Gastrocnemius medialis (tissue), 4 donors: ENCODE results near the gene SOCS7. TPM values are rescaled to one million over a fixed set of nuclear protein-coding genes. Genes with fewer than 3 reads are reported as not detected.

ENCODE experiments used
- ATAC-seq, 2 donors: fragments of 150-250 bp; one replicate each; pipeline ENCODE4 v1.9.1; 2016
- DNase-seq, 2 donors: peaks; one replicate each; pipeline ENCODE4 v3.0.0-alpha.2; 2019
- H3K27ac ChIP-seq, 4 donors: fragments of 200-600 bp; sonication (generic); 1 replicate in 1 of 4; 2 replicates in 3 of 4; pipeline ENCODE4 v1.5.1; 2016 to 2018; ENCODE audit warnings: mild to moderate bottlenecking in 2 of 4, moderate library complexity in 1 of 4
- H3K27me3 ChIP-seq, 3 donors: fragments of 200-600 bp; sonication (generic) in 2 of 3; 1 replicate in 1 of 3; 2 replicates in 2 of 3; pipeline versions ENCODE4 v1.5.1 to v1.6.0; 2016 to 2019; ENCODE audit warnings: mild to moderate bottlenecking in 1 of 3, moderate library complexity in 1 of 3
- H3K36me3 ChIP-seq, 2 donors: fragments of 200-600 bp; sonication (generic) in 1 of 2; one replicate each; pipeline ENCODE4 v1.5.1; 2017 to 2018
- H3K4me1 ChIP-seq, 2 donors: fragments of 200-600 bp; sonication (generic) in 1 of 2; one replicate each; pipeline ENCODE4 v1.5.1; 2016 to 2017; ENCODE audit warnings: mild to moderate bottlenecking in 2 of 2
- H3K4me3 ChIP-seq, 4 donors: fragments of 200-600 bp; sonication (generic) in 3 of 4; 1 replicate in 1 of 4; 2 replicates in 3 of 4; pipeline ENCODE4 v1.5.1; 2016 to 2019; ENCODE audit warnings: mild to moderate bottlenecking in 2 of 4
- H3K9me3 ChIP-seq, 3 donors: fragments of 200-600 bp; sonication (generic) in 2 of 3; 1 replicate in 1 of 3; 2 replicates in 2 of 3; pipeline ENCODE4 v1.5.1; 2016 to 2019
- CTCF ChIP-seq, 5 experiments: fragments of 450-650 bp in 3 of 5; fragments of 200-600 bp in 2 of 5; sonication (generic) in 2 of 5; IDR thresholded peaks in 4 of 5; conservative IDR thresholded peaks in 1 of 5; 1 replicate in 4 of 5; 2 replicates in 1 of 5; pipeline ENCODE4 v1.5.1; 2016 to 2019; ENCODE audit warnings: antibody characterized with exemption in 5 of 5, mild to moderate bottlenecking in 3 of 5, moderate library complexity in 3 of 5
- POLR2A ChIP-seq, 2 donors: fragments of 450-650 bp; IDR thresholded peaks; one replicate each; pipeline ENCODE4 v1.6.1; 2017; ENCODE audit warnings: antibody characterized with exemption in 2 of 2, mild to moderate bottlenecking in 2 of 2, moderate library complexity in 2 of 2
- in situ Hi-C, 4 donors: fragments of 200-750 bp; cut with MboI; loops; one replicate each; pipeline versions ENCODE4 v1.15.0 to v1.8.0; 2017; ENCODE audit warnings: low sequenced_read_pairs in 4 of 4
- intact Hi-C: fragments of 100-400 bp; cut with DNase I; formaldehyde crosslinking; loops from one replicate; pipeline ENCODE4 v1.15.1; 2023; ENCODE audit warnings: low total_unique reads
- total RNA-seq, 4 donors: library from RNA; depleted of rRNA; stranded (reverse); fragments of >200 nt; gene quantifications; one replicate each; pipeline versions ENCODE4 v1.1.0 to v1.2.3, GENCODE V29; 2016

SOCS7 gene
- total RNA-seq, 4 donors from 2014 or later = 16.3 to 19.9 (median 19.5) TPM

- ATAC-seq (no peak), DNase-seq (no peak)
- TF ChIP-seq CTCF (IDR thresholded peaks at IDR 0.05 in 4 of 5, conservative IDR thresholded peaks at IDR 0.05 in 1 of 5) (no peak), POLR2A (IDR thresholded peaks at IDR 0.05) (no peak)
- Histone ChIP-seq H3K36me3 (peaks cover 0 to 13% of the 10 kb centered on the region in 2 donors), H3K9me3 (no peaks in the 10 kb centered on the region), H3K27ac (no peak overlapping the region), H3K4me3 (no peak overlapping the region), H3K4me1 (peaks cover 38 to 41% of the 10 kb centered on the region in 2 donors), H3K27me3 (no peaks in the 10 kb centered on the region)
- in situ Hi-C loops = no loop called here
- intact Hi-C loops = no loop called here
Observed at GRCh38 chr17:38361694-38362465, 10.2 kb downstream of the SOCS7 start.

- in situ Hi-C loops = no loop called here
- Histone ChIP-seq H3K27ac (no peak overlapping the region), H3K9me3 (no peaks in the 10 kb centered on the region), H3K36me3 (peaks cover 0 to 24% of the 10 kb centered on the region in 2 donors), H3K4me3 (no peak overlapping the region), H3K4me1 (peaks cover 26 to 31% of the 10 kb centered on the region in 2 donors), H3K27me3 (no peaks in the 10 kb centered on the region)
- intact Hi-C loops = no loop called here
- DNase-seq = no peak
- TF ChIP-seq POLR2A (IDR thresholded peaks at IDR 0.05) (no peak), CTCF (IDR thresholded peaks at IDR 0.05 in 4 of 5, conservative IDR thresholded peaks at IDR 0.05 in 1 of 5) (no peak)
- ATAC-seq = no peak
Observed at GRCh38 chr17:38363016-38363415, 11.4 kb downstream of the SOCS7 start.

DNA sequence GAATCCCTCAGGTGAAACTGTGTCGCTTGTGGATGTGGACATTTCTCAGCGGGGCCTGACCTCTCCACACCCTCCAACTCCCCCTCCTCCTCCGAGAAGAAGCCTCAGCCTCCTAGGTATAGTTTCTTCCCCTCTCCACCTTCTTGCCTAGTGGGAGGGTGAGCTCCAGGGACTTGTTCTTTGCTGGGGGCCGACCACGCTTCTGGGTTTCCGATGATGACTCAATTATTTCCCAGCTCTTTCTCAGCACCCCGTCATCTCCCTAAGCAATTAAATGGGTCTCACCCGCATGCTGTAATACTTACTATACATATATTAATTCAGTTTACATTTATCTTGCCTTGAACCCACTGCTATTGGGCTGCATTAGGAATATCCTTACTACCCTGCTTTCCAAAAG lies 13.1 kb downstream of the SOCS7 start:
- H3K36me3 ChIP-seq = peaks cover 0 to 38% of the 10 kb centered on the region in 2 donors
- intact Hi-C loops = no loop called here

DNA sequence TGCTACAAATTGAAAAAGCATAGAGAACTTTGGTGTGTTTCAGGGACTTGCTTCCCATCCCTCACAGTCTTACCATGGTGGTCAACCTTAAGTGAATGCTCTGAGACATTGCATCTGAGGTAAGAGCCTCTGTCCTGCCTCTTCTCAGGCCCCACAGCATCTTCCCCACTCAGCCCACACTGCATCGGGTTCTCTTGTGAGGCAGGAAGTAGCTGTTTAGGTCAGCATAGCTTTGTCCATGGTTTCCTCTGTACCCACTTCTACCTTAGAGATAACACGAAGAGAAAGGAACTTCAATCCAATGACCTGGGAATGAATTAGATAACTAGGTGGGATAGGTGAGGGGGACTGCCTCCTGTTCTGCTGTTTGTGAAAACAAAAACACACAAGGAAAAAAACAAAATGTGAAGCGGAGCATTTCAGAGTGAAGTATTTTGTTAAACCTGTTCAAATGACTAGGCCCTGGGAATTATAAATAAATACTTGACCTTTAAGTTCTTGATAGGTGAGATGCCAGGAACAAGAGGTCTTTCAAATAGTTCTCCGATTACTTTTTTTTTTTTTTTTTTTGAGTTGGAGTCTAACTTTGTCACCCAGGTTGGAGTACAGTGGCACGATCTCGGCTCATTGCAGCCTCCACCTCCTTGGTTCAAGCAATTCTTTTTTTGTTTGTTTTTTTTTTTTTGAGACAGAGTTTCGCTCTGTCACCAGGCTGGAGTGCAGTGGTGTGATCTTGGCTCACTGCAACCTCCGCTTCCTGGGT lies 17.7 kb downstream of the SOCS7 start:
- Histone ChIP-seq H3K27me3 (no peaks in the 10 kb centered on the region), H3K4me3 (no peak overlapping the region), H3K9me3 (no peaks in the 10 kb centered on the region), H3K4me1 (no peaks in the 10 kb centered on the region), H3K27ac (no peak overlapping the region), H3K36me3 (peaks cover 0 to 59% of the 10 kb centered on the region in 2 donors)
- DNase-seq = no peak
- intact Hi-C loops = no loop called here
- TF ChIP-seq POLR2A (IDR thresholded peaks at IDR 0.05) (no peak), CTCF (IDR thresholded peaks at IDR 0.05 in 4 of 5, conservative IDR thresholded peaks at IDR 0.05 in 1 of 5) (no peak)
- ATAC-seq = no peak
- in situ Hi-C loops = no loop called here

More for the DNA sequence above, 13.1 kb downstream of the SOCS7 start:
- no peaks in the 10 kb centered on the region for H3K27me3 ChIP-seq
- H3K4me3 ChIP-seq = no peak overlapping the region
- TF ChIP-seq POLR2A (IDR thresholded peaks at IDR 0.05) (no peak), CTCF (IDR thresholded peaks at IDR 0.05 in 4 of 5, conservative IDR thresholded peaks at IDR 0.05 in 1 of 5) (no peak)
- DNase-seq (no peak), ATAC-seq (no peak)
- no peaks in the 10 kb centered on the region for H3K9me3 ChIP-seq
- peaks cover 14 to 15% of the 10 kb centered on the region in 2 donors for H3K4me1 ChIP-seq
- in situ Hi-C loops = no loop called here
- H3K27ac ChIP-seq = no peak overlapping the region
